Esophagus muscularis mucosa (tissue), 4 donors: Measurements from ENCODE around the gene CLPTM1. TPM values are rescaled to one million over a fixed set of nuclear protein-coding genes. Genes with fewer than 3 reads are reported as not detected.

Experiments used
- DNase-seq: peaks from one replicate; pipeline ENCODE4 v3.0.0-alpha.2; 2017; ENCODE audit errors: extremely low spot score
- H3K27ac ChIP-seq, 4 donors: fragments of 200-600 bp; sonication (generic); replicated peaks in 1 of 4; 1 replicate in 3 of 4; 2 replicates in 1 of 4; pipeline ENCODE4 v1.5.1; 2016 to 2019; ENCODE audit warnings: mild to moderate bottlenecking in 1 of 4
- H3K27me3 ChIP-seq, 4 donors: fragments of 200-600 bp; sonication (generic); one replicate each; pipeline versions ENCODE4 v1.5.1 to v1.6.0; 2016 to 2019
- H3K36me3 ChIP-seq, 4 donors: fragments of 200-600 bp; sonication (generic); one replicate each; pipeline ENCODE4 v1.5.1; 2016 to 2019
- H3K4me1 ChIP-seq, 4 donors: fragments of 200-600 bp; sonication (generic); one replicate each; pipeline ENCODE4 v1.5.1; 2016 to 2019
- H3K4me3 ChIP-seq, 4 donors: fragments of 200-600 bp; sonication (generic); 1 replicate in 2 of 4; 2 replicates in 2 of 4; pipeline ENCODE4 v1.5.1; 2016 to 2019; ENCODE audit warnings: mild to moderate bottlenecking in 4 of 4, moderate library complexity in 1 of 4
- H3K9me3 ChIP-seq, 4 donors: fragments of 200-600 bp; sonication (generic); 1 replicate in 3 of 4; 2 replicates in 1 of 4; pipeline ENCODE4 v1.5.1; 2016 to 2019
- EP300 ChIP-seq: sonication (generic); formaldehyde crosslinking; IDR thresholded peaks from one replicate; pipeline ENCODE4 v1.6.1; 2017; ENCODE audit warnings: antibody characterized with exemption
- POLR2A ChIP-seq: fragments of 450-650 bp; IDR thresholded peaks from one replicate; pipeline ENCODE4 v1.6.1; 2017; ENCODE audit warnings: antibody characterized with exemption, moderate library complexity, mild to moderate bottlenecking, low read depth
- POLR2AphosphoS5 ChIP-seq, 2 donors: sonication (generic); formaldehyde crosslinking; IDR thresholded peaks; one replicate each; pipeline ENCODE4 v1.6.1; 2017; ENCODE audit warnings: antibody characterized with exemption in 2 of 2
- WGBS: methylation state at CpG from one replicate; pipeline ENCODE4 v1.1.5; 2018; 5-methylcytosine and 5-hydroxymethylcytosine counted together
- intact Hi-C: fragments of 100-400 bp; cut with DNase I; formaldehyde crosslinking; loops from one replicate; pipeline ENCODE4 v1.15.1; 2023
- total RNA-seq, 4 donors: library from RNA; depleted of rRNA; stranded (reverse); fragments of >200 nt; gene quantifications; one replicate each; pipeline versions ENCODE4 v1.1.0 to v1.2.1, GENCODE V29; 2016
- TF ChIP-seq, protein P1 (sequence below), 3 experiments: fragments of 200-600 bp in 2 of 3; fragments of 450-650 bp in 1 of 3; sonication (generic) in 2 of 3; IDR thresholded peaks; one replicate each; pipeline ENCODE4 v1.5.1; 2017 to 2019; ENCODE audit warnings: antibody characterized with exemption in 3 of 3, mild to moderate bottlenecking in 2 of 3, moderate library complexity in 1 of 3

Gene CLPTM1
- total RNA-seq, 4 donors from 2014 or later: 46.6 to 154 (median 79.5) TPM

DNA sequence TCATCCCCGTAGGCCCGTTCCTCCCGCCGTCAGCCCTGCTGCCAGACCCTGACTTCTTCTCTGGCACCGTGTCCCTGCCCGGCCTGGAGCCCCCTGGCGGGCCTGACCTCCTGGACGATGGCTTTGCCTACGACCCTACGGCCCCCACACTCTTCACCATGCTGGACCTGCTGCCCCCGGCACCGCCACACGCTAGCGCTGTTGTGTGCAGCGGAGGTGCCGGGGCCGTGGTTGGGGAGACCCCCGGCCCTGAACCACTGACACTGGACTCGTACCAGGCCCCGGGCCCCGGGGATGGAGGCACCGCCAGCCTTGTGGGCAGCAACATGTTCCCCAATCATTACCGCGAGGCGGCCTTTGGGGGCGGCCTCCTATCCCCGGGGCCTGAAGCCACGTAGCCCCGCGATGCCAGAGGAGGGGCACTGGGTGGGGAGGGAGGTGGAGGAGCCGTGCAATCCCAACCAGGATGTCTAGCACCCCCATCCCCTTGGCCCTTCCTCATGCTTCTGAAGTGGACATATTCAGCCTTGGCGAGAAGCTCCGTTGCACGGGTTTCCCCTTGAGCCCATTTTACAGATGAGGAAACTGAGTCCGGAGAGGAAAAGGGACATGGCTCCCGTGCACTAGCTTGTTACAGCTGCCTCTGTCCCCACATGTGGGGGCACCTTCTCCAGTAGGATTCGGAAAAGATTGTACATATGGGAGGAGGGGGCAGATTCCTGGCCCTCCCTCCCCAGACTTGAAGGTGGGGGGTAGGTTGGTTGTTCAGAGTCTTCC lies 82.4 kb downstream of the CLPTM1 start:
- peaks cover 0 to 4% (median 0%) of the 10 kb centered on the region in 4 donors for H3K9me3 ChIP-seq
- peaks cover 16 to 71% (median 54%) of the 10 kb centered on the region in 4 donors for H3K36me3 ChIP-seq
- H3K27ac ChIP-seq: peak overlapping the region in 1 of 4 donors; percentile 96
- WGBS: 91% methylated on average over 23 of the region's 37 CpGs
- no peak overlapping the region for H3K4me3 ChIP-seq
- H3K4me1 ChIP-seq: peaks cover 30 to 42% (median 39%) of the 10 kb centered on the region in 4 donors
- DNase-seq: no peak
- no peaks in the 10 kb centered on the region for H3K27me3 ChIP-seq
- intact Hi-C loops: no loop called here
- TF ChIP-seq POLR2AphosphoS5 (IDR thresholded peaks at IDR 0.05): no peak
- TF ChIP-seq POLR2A: no peak
- TF ChIP-seq, protein P1, sequence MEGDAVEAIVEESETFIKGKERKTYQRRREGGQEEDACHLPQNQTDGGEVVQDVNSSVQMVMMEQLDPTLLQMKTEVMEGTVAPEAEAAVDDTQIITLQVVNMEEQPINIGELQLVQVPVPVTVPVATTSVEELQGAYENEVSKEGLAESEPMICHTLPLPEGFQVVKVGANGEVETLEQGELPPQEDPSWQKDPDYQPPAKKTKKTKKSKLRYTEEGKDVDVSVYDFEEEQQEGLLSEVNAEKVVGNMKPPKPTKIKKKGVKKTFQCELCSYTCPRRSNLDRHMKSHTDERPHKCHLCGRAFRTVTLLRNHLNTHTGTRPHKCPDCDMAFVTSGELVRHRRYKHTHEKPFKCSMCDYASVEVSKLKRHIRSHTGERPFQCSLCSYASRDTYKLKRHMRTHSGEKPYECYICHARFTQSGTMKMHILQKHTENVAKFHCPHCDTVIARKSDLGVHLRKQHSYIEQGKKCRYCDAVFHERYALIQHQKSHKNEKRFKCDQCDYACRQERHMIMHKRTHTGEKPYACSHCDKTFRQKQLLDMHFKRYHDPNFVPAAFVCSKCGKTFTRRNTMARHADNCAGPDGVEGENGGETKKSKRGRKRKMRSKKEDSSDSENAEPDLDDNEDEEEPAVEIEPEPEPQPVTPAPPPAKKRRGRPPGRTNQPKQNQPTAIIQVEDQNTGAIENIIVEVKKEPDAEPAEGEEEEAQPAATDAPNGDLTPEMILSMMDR (IDR thresholded peaks at IDR 0.05): no peak
- TF ChIP-seq EP300: no peak

DNA sequence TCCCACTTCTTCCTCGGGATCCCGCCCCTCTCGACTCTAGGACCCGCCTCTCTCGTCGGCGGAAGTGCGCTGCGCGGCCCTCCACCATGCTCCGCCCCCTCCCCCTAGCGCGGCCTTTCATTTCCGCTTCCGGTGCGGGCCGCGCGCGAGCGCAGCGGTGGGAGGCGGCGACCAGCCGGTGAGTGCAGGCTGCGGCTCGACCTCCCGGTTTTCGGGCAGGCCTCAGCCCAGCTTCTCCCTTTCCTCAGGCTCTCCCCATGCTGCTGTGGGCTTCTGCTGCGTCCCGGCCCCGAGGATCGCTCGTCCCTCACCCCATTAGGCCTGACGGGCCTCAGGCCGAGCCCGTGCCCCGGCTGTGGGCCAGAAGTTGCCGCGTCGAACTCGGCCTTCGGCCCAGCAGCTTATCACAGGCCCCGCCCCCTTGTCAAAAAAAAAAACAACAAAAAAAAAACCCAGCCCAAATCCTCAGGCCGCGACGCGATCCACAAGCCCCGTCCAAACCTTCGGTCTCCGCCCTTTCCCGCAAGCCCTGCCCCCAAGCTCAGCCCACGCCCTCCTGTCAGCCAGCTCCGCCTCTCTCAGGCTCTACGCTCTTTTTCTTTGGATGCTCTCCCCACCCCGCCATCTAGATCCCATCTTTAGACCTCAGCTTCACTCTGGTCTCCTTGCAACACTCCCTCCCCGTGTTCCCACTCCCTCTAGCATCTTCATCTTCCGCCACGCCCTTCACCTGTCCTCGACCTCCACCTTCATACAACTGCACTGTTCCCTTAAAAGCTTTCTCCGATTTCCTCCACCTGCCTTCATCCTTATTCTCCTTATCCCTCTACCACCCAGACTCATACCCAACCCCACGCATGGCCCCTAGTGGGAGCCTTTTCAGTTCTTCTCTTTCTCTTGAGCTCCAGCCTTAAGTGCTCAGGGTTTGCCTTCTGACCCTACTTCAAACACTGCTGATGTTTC lies 84.0 kb downstream of the CLPTM1 start, which contains the start of gene CLASRP:
CLASRP (plus strand) TSS at position 115 of the 963 bp plus-strand sequence. CDS start 1,168 bp downstream, outside the sequence.
- intact Hi-C loops: no loop called here

DNA sequence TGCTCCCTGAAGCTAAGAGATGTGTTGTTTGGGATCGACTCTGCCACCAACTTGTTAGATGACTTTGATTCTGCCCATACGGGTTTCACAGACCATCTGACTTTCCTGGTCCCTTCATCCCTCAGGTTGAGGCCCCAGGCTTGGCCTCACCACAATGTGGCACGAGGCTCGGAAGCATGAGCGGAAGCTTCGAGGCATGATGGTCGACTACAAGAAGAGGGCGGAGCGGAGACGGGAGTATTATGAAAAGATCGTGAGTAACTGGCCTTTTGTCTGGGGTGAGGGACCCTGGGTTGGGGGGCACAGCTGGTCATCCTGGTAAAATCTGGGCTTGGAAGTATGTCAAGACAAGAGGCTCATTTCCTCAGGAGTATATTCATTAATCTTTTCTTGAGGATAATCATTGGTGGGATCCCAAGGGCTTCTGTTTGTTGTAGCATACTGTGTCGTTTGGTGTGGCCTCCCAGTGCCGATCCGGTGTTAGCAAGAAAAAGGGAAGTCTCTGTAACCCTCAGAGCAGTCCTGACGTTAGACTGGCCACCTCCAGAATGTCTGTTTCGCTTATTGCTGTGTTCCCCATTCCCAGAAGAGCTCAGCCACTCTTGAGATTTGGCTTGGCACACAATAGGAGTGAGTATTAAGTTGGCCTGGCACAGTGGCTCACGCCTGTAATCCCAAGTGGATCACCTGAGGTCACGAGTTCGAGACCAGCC lies 85.0 kb downstream of the CLPTM1 start:
- peak overlapping the region in 3 of 4 donors; percentile 91 to 96 (median 94) for H3K27ac ChIP-seq
- peaks cover 0 to 4% (median 0%) of the 10 kb centered on the region in 4 donors for H3K9me3 ChIP-seq
- TF ChIP-seq POLR2AphosphoS5 (IDR thresholded peaks at IDR 0.05): no peak
- TF ChIP-seq POLR2A: no peak
- TF ChIP-seq EP300: no peak
- TF ChIP-seq, protein P1 (IDR thresholded peaks at IDR 0.05): no peak
- peaks cover 33 to 53% (median 47%) of the 10 kb centered on the region in 4 donors for H3K4me1 ChIP-seq
- no peaks in the 10 kb centered on the region for H3K27me3 ChIP-seq
- intact Hi-C loops: loop anchor here (5.0 kb wide), 1 partner anchor 33 kb away; no protein-coding TSS in a partner anchor
- no peak for DNase-seq
- peaks cover 35 to 69% (median 61%) of the 10 kb centered on the region in 4 donors for H3K36me3 ChIP-seq
- WGBS: 88% methylated on average over 19 of the region's 19 CpGs
- peak overlapping the region; percentile 78 to 86 (median 82) for H3K4me3 ChIP-seq

More for the DNA sequence above, 84.0 kb downstream of the CLPTM1 start, which contains the start of gene CLASRP:
- Histone ChIP-seq H3K27me3 (no peaks in the 10 kb centered on the region), H3K4me3 (peak within 1 kb of the TSS; percentile 78 to 86 (median 82)), H3K27ac (peak within 1 kb of the TSS; percentile 91 to 96 (median 93)), H3K36me3 (peaks cover 25 to 69% (median 60%) of the 10 kb centered on the region in 4 donors), H3K4me1 (peaks cover 30 to 43% (median 41%) of the 10 kb centered on the region in 4 donors), H3K9me3 (peaks cover 0 to 4% (median 0%) of the 10 kb centered on the region in 4 donors)
- peak; percentile 97 for TF ChIP-seq POLR2A
- TF ChIP-seq, protein P1 (IDR thresholded peaks at IDR 0.05): no peak
- no peak for TF ChIP-seq EP300
- TF ChIP-seq POLR2AphosphoS5 (IDR thresholded peaks at IDR 0.05): peak; percentile 96 to 98
- DNase-seq: peak; percentile 97
- WGBS: 3% methylated on average over 51 of the region's 62 CpGs

DNA sequence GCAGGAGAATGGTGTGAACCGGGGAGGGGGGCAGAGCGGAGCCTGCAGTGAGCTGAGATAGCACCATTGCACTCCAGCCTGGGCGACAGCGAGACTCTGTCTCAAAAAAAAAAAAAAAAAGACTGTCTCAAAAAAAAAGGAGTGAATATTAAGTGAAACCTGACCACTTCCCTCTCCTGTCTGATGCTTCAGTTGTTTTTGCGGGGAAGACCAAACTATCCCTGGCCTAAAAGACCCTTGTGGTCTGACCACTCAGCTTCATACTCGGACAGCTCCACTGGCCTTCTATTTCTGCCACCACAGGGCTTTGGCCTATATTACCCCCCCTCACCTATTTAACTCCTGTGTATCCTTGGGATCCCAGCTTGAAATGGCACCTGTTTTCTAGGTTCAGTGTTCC lies 85.9 kb downstream of the CLPTM1 start:
- H3K9me3 ChIP-seq: no peaks in the 10 kb centered on the region
- 84% methylated on average over 6 of the region's 6 CpGs for WGBS
- peaks cover 44 to 69% (median 62%) of the 10 kb centered on the region in 4 donors for H3K36me3 ChIP-seq
- H3K4me3 ChIP-seq: no peak overlapping the region
- intact Hi-C loops: loop anchor here (5.0 kb wide), 1 partner anchor 34 kb away; no protein-coding TSS in a partner anchor
- peaks cover 41 to 62% (median 56%) of the 10 kb centered on the region in 4 donors for H3K4me1 ChIP-seq
- DNase-seq: no peak
- TF ChIP-seq, protein P1 (IDR thresholded peaks at IDR 0.05): no peak
- no peak for TF ChIP-seq POLR2AphosphoS5 (IDR thresholded peaks at IDR 0.05)
- TF ChIP-seq EP300: no peak
- TF ChIP-seq POLR2A: no peak
- no peak overlapping the region for H3K27ac ChIP-seq
- H3K27me3 ChIP-seq: no peaks in the 10 kb centered on the region
